Panc1 (cell line): ENCODE measurements around the gene DBT. TPM values are rescaled to one million over a fixed set of nuclear protein-coding genes. Genes with fewer than 3 reads are reported as not detected.
"Not testable (repeated sequence)": the region's sequence is repeated elsewhere in the genome, so short reads cannot be mapped to it uniquely, and the experiment has no call there.

Source experiments
- ATAC-seq: fragments of 200-7000 bp; cut with Tn5 transposase; 2 replicates; pipeline ENCODE4 v1.9.1; 2020; ENCODE audit warnings: mild to moderate bottlenecking, moderate library complexity
- BruUV-seq: library from RNA; stranded (reverse); fragments of 400-500 nt; replicated peaks from 2 replicates; lab custom pipeline; 2021; lab: Mats Ljungman, UMichigan
- CTCF ChIA-PET: fragments of 300-600 bp; sonication (Branson Sonifier 250); formaldehyde crosslinking; loops from one replicate; lab custom pipeline; 2022; ENCODE audit warnings: antibody characterized with exemption; lab: Charles Lee
- POLR2A ChIA-PET: fragments of 300-600 bp; sonication (Branson Sonifier 250); formaldehyde crosslinking; loops from one replicate; lab custom pipeline; 2022; ENCODE audit warnings: antibody characterized with exemption; lab: Charles Lee
- DNase-seq: peaks from one replicate; pipeline ENCODE4 v3.0.0-alpha.2; 2010; ENCODE audit warnings: low read depth, low spot score
- H3K27ac ChIP-seq: 2 replicates; pipeline ENCODE4 v1.5.1; 2011; ENCODE audit warnings: mild to moderate bottlenecking, low read length, inconsistent platforms
- H3K27me3 ChIP-seq: fragments of 200-500 bp; sonication (Bioruptor generic); 2 replicates; pipeline ENCODE4 v1.6.0; 2014; ENCODE audit warnings: low read length, inconsistent platforms; ENCODE audit not compliant: control insufficient read depth, insufficient read depth
- H3K36me3 ChIP-seq: fragments of 200-500 bp; sonication (Bioruptor generic); 2 replicates; pipeline ENCODE4 v1.5.1; 2014; ENCODE audit warnings: inconsistent platforms, mild to moderate bottlenecking, low read length, moderate library complexity; ENCODE audit not compliant: control insufficient read depth, insufficient read depth
- H3K4me1 ChIP-seq: 2 replicates; pipeline ENCODE4 v1.5.1; 2011; ENCODE audit warnings: inconsistent platforms, mild to moderate bottlenecking, low read length, moderate library complexity; ENCODE audit not compliant: control insufficient read depth, insufficient read depth
- H3K4me3 ChIP-seq, 2 experiments: 2 replicates each; pipeline ENCODE4 v1.5.1; 2011 to 2012; ENCODE audit warnings: low read depth in 2 of 2, low read length in 2 of 2, mild to moderate bottlenecking in 2 of 2, inconsistent platforms in 1 of 2, moderate library complexity in 1 of 2
- H3K9me3 ChIP-seq: fragments of 200-500 bp; sonication (Bioruptor generic); 2 replicates; pipeline ENCODE4 v1.5.1; 2014; ENCODE audit warnings: low read depth, mild to moderate bottlenecking, inconsistent platforms, low read length, moderate library complexity; ENCODE audit not compliant: control insufficient read depth, insufficient read depth
- POLR2AphosphoS5 ChIP-seq: IDR thresholded peaks from 2 replicates; pipeline ENCODE4 v1.6.1; 2012; ENCODE audit warnings: mild to moderate bottlenecking, low read depth, low read length, moderate library complexity
- SIN3A ChIP-seq: IDR thresholded peaks from 2 replicates; pipeline ENCODE4 v1.6.1; 2012; ENCODE audit warnings: low read depth, mild to moderate bottlenecking, low read length, moderate library complexity, borderline replicate concordance; ENCODE audit not compliant: insufficient read depth
- TCF7L2 ChIP-seq: IDR thresholded peaks from 2 replicates; pipeline ENCODE4 v1.6.1; 2011; ENCODE audit warnings: mild to moderate bottlenecking, low read depth, low read length, inconsistent platforms
- in situ Hi-C: cut with HindIII; loops from 2 replicates; pipeline ENCODE4 v1.10.0; 2016; ENCODE audit warnings: low sequenced_read_pairs, low pct_unique_long_range_greater_than_20kb
- intact Hi-C: fragments of 100-400 bp; cut with micrococcal nuclease; formaldehyde crosslinking; loops from one replicate; pipeline ENCODE4 v1.10.0; 2022; ENCODE audit not compliant: unreplicated experiment
- total RNA-seq: library from RNA; stranded (reverse); gene quantifications from one replicate; pipeline ENCODE4 v1.2.1, GENCODE V29; 2021; ENCODE audit not compliant: unreplicated experiment
- TF ChIP-seq, protein P1 (sequence below): fragments of 450-650 bp; IDR thresholded peaks from 2 replicates; pipeline ENCODE4 v1.5.1; 2017; ENCODE audit warnings: mild to moderate bottlenecking
- TF ChIP-seq, protein P2 (sequence below), 2 experiments: IDR thresholded peaks; 2 replicates each; pipeline ENCODE4 v1.6.1; 2011 to 2012; ENCODE audit warnings: low read depth in 2 of 2, control low read depth in 1 of 2, low read length in 1 of 2, mild to moderate bottlenecking in 1 of 2, moderate library complexity in 1 of 2; ENCODE audit not compliant: insufficient read depth in 1 of 2

DBT gene
- total RNA-seq, 1 experiment from 2014 or later = 5.2 TPM

DNA sequence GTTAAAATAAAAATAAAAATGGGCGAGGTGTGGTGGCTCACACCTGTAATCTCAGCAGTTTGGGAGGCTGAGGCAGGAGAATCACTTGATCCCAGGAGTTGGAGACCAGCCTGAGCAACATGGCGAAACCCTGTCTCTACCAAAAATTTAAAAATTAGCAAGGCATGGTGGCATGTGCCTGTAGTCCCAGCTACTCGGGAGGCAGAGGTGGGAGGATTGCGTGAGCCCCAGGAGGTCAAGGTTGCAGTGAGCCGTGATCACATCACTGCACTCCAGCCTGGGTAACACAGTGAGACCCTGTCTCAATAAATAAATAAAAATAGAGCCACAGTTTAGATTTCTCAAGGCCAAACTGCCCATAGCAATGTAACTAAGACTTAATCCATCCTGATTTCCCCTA, 6.6 kb upstream of the DBT start:
- H3K27me3 ChIP-seq, H3K4me1 ChIP-seq, CTCF ChIA-PET, in situ Hi-C loops, H3K36me3 ChIP-seq, H3K4me3 ChIP-seq, ATAC-seq, BruUV-seq, intact Hi-C loops, POLR2A ChIA-PET, H3K27ac ChIP-seq, DNase-seq, H3K9me3 ChIP-seq: not testable (repeated sequence)

DNA sequence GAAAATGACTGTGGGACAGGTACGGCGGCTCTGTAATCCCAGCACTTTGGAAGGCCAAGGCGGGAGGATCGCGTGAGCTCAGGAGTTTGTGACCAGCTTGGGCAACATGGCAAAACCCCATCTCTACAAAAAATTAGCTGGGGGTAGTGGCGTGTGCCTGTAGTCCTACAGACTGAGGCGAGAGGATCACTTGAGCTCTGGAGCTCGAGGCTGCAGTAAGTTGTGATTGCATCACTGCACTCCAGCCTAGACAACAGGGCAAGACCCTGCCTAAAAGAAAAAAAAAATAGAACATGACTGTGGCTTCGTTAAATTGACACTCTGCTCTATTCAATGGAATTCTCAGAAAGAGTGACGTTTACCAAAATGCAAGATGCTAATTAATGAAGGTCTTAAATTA, 3.9 kb upstream of the DBT start:
- CTCF ChIA-PET = no interaction called here
- TF ChIP-seq POLR2AphosphoS5 (no peak), TCF7L2 (no peak), SIN3A (no peak)
- TF ChIP-seq, protein P1, sequence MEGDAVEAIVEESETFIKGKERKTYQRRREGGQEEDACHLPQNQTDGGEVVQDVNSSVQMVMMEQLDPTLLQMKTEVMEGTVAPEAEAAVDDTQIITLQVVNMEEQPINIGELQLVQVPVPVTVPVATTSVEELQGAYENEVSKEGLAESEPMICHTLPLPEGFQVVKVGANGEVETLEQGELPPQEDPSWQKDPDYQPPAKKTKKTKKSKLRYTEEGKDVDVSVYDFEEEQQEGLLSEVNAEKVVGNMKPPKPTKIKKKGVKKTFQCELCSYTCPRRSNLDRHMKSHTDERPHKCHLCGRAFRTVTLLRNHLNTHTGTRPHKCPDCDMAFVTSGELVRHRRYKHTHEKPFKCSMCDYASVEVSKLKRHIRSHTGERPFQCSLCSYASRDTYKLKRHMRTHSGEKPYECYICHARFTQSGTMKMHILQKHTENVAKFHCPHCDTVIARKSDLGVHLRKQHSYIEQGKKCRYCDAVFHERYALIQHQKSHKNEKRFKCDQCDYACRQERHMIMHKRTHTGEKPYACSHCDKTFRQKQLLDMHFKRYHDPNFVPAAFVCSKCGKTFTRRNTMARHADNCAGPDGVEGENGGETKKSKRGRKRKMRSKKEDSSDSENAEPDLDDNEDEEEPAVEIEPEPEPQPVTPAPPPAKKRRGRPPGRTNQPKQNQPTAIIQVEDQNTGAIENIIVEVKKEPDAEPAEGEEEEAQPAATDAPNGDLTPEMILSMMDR = no peak
- TF ChIP-seq, protein P2, sequence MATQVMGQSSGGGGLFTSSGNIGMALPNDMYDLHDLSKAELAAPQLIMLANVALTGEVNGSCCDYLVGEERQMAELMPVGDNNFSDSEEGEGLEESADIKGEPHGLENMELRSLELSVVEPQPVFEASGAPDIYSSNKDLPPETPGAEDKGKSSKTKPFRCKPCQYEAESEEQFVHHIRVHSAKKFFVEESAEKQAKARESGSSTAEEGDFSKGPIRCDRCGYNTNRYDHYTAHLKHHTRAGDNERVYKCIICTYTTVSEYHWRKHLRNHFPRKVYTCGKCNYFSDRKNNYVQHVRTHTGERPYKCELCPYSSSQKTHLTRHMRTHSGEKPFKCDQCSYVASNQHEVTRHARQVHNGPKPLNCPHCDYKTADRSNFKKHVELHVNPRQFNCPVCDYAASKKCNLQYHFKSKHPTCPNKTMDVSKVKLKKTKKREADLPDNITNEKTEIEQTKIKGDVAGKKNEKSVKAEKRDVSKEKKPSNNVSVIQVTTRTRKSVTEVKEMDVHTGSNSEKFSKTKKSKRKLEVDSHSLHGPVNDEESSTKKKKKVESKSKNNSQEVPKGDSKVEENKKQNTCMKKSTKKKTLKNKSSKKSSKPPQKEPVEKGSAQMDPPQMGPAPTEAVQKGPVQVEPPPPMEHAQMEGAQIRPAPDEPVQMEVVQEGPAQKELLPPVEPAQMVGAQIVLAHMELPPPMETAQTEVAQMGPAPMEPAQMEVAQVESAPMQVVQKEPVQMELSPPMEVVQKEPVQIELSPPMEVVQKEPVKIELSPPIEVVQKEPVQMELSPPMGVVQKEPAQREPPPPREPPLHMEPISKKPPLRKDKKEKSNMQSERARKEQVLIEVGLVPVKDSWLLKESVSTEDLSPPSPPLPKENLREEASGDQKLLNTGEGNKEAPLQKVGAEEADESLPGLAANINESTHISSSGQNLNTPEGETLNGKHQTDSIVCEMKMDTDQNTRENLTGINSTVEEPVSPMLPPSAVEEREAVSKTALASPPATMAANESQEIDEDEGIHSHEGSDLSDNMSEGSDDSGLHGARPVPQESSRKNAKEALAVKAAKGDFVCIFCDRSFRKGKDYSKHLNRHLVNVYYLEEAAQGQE (IDR thresholded peaks at IDR 0.05; ENCODE audit: insufficient read depth in 1 of 2, low read depth in 2 of 2, low read length in 1 of 2) = no peak
- Histone ChIP-seq H3K9me3 (no peaks in the 10 kb centered on the region), H3K27me3 (no peaks in the 10 kb centered on the region), H3K36me3 (no peaks in the 10 kb centered on the region; the same call in 1 of the 2 replicates), H3K27ac (no peak overlapping the region), H3K4me1 (peaks cover 4% of the 10 kb centered on the region; the same call in 1 of the 2 replicates), H3K4me3 (no peak overlapping the region)
- DNase-seq = no peak
- intact Hi-C loops (no loop called here), in situ Hi-C loops (no loop called here)
- ATAC-seq = no peak
- POLR2A ChIA-PET = no interaction called here
- BruUV-seq = no TSS peak

DNA sequence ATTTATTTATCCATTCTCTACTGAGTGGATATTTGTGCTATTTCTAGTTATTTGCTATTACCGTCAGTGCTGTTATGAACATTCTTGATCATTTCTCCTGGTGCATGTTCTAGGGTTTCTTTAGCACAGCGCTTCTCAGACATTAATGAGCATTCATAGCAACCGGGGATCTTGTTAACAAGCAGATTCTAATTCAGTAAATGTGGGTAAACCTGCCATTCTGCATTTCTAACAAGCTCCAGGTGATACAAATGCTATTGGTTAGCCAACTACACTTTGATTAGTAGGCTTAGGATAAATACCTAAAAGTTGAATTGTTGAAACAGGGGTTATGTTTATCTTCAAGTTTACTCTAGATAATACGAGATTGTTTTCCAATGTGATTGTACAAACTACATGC, 3.3 kb upstream of the DBT start:
- Histone ChIP-seq H3K4me1 (peaks cover 4% of the 10 kb centered on the region; the same call in 1 of the 2 replicates), H3K27ac (no peak overlapping the region), H3K36me3 (no peaks in the 10 kb centered on the region; the same call in 1 of the 2 replicates), H3K9me3 (no peaks in the 10 kb centered on the region), H3K4me3 (no peak overlapping the region), H3K27me3 (no peaks in the 10 kb centered on the region)
- intact Hi-C loops (no loop called here), in situ Hi-C loops (no loop called here)
- ATAC-seq = no peak
- TF ChIP-seq TCF7L2 (no peak), SIN3A (no peak), POLR2AphosphoS5 (no peak)
- TF ChIP-seq, protein P1 = no peak
- TF ChIP-seq, protein P2 (IDR thresholded peaks at IDR 0.05; ENCODE audit: insufficient read depth in 1 of 2, low read depth in 2 of 2, low read length in 1 of 2) = no peak
- CTCF ChIA-PET = no interaction called here
- DNase-seq = no peak
- BruUV-seq = no TSS peak
- POLR2A ChIA-PET = no interaction called here
